Measurements from ENCODE around the gene GTSE1. TPM values are rescaled to one million over a fixed set of nuclear protein-coding genes. Genes with fewer than 3 reads are reported as not detected.

GTSE1 gene
- total and polyA plus RNA-seq, 2 of the 13 experiments (the other 11 are each of a cell fraction or from before 2014, with no cell fraction given) = 10.7 to 13.5 TPM

DNA sequence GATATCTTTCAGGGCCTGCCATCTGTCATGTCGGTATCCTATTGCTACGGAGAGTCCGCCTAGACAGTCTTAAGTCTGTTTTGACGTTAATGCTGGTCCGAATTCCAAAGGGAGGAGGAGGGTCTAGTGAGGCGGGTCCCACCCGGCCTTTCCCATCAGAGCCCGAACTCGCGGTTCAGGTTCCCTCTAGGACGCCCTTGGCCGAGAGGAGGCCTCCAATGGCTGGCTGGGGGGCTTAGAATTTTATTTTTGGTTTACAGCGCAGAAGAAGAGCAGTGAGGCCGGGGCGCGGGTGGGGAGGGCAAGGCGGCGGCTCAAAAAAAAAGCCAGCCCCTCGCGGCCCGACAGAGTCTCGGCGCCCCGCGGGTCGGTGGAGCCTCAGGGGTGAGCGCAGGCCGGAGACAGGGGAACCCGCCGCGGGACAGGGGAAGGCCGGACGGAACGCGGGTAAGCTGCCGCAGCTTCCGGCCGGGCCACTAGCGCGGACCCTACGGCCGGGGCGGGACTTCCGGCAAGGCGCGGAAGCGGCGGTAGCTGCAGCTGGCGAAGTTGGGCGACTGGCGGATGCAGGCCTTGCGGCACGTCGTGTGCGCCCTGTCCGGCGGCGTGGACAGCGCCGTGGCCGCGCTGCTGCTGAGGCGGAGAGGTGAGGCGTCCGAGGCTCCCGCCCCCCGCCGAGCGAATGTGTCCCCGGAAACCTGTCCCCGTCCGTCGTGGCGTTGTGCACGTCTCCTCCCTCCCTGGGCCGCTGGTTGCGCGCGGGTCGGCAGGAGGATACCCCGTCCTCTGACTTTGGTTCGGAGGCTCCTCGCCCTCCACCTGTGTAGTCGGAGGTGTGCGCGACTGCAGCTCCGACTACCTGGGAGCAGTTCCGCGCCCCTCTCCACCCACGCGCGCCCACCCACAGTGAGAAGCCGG is 38.8 kb downstream of the GTSE1 start, which contains the start of gene TRMU (continued):
- TF ChIP-seq, protein P1, sequence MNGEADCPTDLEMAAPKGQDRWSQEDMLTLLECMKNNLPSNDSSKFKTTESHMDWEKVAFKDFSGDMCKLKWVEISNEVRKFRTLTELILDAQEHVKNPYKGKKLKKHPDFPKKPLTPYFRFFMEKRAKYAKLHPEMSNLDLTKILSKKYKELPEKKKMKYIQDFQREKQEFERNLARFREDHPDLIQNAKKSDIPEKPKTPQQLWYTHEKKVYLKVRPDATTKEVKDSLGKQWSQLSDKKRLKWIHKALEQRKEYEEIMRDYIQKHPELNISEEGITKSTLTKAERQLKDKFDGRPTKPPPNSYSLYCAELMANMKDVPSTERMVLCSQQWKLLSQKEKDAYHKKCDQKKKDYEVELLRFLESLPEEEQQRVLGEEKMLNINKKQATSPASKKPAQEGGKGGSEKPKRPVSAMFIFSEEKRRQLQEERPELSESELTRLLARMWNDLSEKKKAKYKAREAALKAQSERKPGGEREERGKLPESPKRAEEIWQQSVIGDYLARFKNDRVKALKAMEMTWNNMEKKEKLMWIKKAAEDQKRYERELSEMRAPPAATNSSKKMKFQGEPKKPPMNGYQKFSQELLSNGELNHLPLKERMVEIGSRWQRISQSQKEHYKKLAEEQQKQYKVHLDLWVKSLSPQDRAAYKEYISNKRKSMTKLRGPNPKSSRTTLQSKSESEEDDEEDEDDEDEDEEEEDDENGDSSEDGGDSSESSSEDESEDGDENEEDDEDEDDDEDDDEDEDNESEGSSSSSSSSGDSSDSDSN (CRISPR knock-in tag; IDR thresholded peaks at IDR 0.05) = peak; percentile 98
- TF ChIP-seq CC2D1A (CRISPR knock-in tag; IDR thresholded peaks at IDR 0.05) (0 out of 2 replicates have a peak, but pooled peaks have one; percentile 42), ZNF678 (CRISPR knock-in tag; IDR thresholded peaks at IDR 0.05) (peak; percentile 26; the same call in 1 of the 2 replicates), ZNF3 (CRISPR knock-in tag; IDR thresholded peaks at IDR 0.05) (0 out of 2 replicates have a peak, but pooled peaks have one; percentile 17), ZNF614 (CRISPR knock-in tag; IDR thresholded peaks at IDR 0.05; ENCODE audit: borderline replicate concordance) (peak; percentile 88), FLYWCH1 (CRISPR knock-in tag; IDR thresholded peaks at IDR 0.05) (no peak), TRIM24 (CRISPR knock-in tag; IDR thresholded peaks at IDR 0.05) (no peak), KLF16 (CRISPR knock-in tag; IDR thresholded peaks at IDR 0.05) (peak; percentile 35 to 84; a peak in 2 of 4 replicates), ZNF484 (CRISPR knock-in tag; IDR thresholded peaks at IDR 0.05; ENCODE audit: borderline replicate concordance, low read depth) (no peak), NR3C1 (CRISPR knock-in tag; IDR thresholded peaks at IDR 0.05) (no peak), HDAC2 (CRISPR knock-in tag; IDR thresholded peaks at IDR 0.05) (peak; percentile 86), ZKSCAN8 (CRISPR knock-in tag; IDR thresholded peaks at IDR 0.05; ENCODE audit: borderline replicate concordance) (peak; percentile 22; the same call in 1 of the 2 replicates), SP140L (CRISPR knock-in tag; IDR thresholded peaks at IDR 0.05; ENCODE audit: borderline replicate concordance) (0 out of 2 replicates have a peak, but pooled peaks have one; percentile 63), GATAD2A (CRISPR knock-in tag; IDR thresholded peaks at IDR 0.05) (peak; percentile 57; the same call in 1 of the 2 replicates), PHF20 (CRISPR knock-in tag; IDR thresholded peaks at IDR 0.05) (peak; percentile 98), NKX3-1 (CRISPR knock-in tag; IDR thresholded peaks at IDR 0.05) (peak; percentile 92; the same call in 1 of the 2 replicates), ISX (CRISPR knock-in tag; conservative IDR thresholded peaks at IDR 0.05) (0 out of 2 replicates have a peak, but pooled peaks have one; percentile 55), SALL2 (CRISPR knock-in tag; IDR thresholded peaks at IDR 0.05) (peak; percentile 97), ZNF549 (CRISPR knock-in tag; IDR thresholded peaks at IDR 0.05) (peak; percentile 90; the same call in 1 of the 2 replicates), NR2F6 (IDR thresholded peaks at IDR 0.05) (no peak), NR2F6 (CRISPR knock-in tag; IDR thresholded peaks at IDR 0.05) (0 out of 2 replicates have a peak, but pooled peaks have one; percentile 58), FOXA1 (IDR thresholded peaks at IDR 0.05) (no peak), FOXA1 (CRISPR knock-in tag; IDR thresholded peaks at IDR 0.05) (peak; percentile 55), MED13 (CRISPR knock-in tag; IDR thresholded peaks at IDR 0.05) (peak; percentile 76), ZNF547 (CRISPR knock-in tag; IDR thresholded peaks at IDR 0.05) (peak; percentile 86; the same call in 1 of the 2 replicates)
- TF ChIP-seq, protein P2, sequence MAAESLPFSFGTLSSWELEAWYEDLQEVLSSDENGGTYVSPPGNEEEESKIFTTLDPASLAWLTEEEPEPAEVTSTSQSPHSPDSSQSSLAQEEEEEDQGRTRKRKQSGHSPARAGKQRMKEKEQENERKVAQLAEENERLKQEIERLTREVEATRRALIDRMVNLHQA (CRISPR knock-in tag; IDR thresholded peaks at IDR 0.05) = no peak
- TF ChIP-seq, protein P3, sequence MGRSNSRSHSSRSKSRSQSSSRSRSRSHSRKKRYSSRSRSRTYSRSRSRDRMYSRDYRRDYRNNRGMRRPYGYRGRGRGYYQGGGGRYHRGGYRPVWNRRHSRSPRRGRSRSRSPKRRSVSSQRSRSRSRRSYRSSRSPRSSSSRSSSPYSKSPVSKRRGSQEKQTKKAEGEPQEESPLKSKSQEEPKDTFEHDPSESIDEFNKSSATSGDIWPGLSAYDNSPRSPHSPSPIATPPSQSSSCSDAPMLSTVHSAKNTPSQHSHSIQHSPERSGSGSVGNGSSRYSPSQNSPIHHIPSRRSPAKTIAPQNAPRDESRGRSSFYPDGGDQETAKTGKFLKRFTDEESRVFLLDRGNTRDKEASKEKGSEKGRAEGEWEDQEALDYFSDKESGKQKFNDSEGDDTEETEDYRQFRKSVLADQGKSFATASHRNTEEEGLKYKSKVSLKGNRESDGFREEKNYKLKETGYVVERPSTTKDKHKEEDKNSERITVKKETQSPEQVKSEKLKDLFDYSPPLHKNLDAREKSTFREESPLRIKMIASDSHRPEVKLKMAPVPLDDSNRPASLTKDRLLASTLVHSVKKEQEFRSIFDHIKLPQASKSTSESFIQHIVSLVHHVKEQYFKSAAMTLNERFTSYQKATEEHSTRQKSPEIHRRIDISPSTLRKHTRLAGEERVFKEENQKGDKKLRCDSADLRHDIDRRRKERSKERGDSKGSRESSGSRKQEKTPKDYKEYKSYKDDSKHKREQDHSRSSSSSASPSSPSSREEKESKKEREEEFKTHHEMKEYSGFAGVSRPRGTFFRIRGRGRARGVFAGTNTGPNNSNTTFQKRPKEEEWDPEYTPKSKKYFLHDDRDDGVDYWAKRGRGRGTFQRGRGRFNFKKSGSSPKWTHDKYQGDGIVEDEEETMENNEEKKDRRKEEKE (IDR thresholded peaks at IDR 0.05) = no peak

Measured in HepG2 (cell line).